Stimulated activated CD8-positive, alpha-beta memory T cell treated with anti-CD3 and anti-CD28 coated beads, Interleukin-7, amount 100 ng/mL, for 1 hour (primary cell): ENCODE measurements around the gene ATRX.
"Not testable (repeated sequence)": the region's sequence is repeated elsewhere in the genome, so short reads cannot be mapped to it uniquely, and the experiment has no call there.

Source experiments
- DNase-seq, 2 donors: peaks; one replicate each; pipeline ENCODE4 v3.0.0-alpha.2; 2020; ENCODE audit warnings: low read depth in 2 of 2

Gene ATRX

GRCh38 chrX:77785486-77786364 lies at the start of gene ATRX:
ATRX (minus strand) TSS chrX:77786216; CDS start chrX:77786001, 215 bp downstream.
- DNase-seq: peak; percentile 45 to 55

GRCh38 chrX:77831544-77831943 lies 45.5 kb upstream of the ATRX start:
- DNase-seq: not testable (repeated sequence)

- DNase-seq: not testable (repeated sequence)
Measured at GRCh38 chrX:77821989-77822388, 36.0 kb upstream of the ATRX start.

- no peak for DNase-seq
Measured at GRCh38 chrX:77820091-77820727, 34.2 kb upstream of the ATRX start.

DNA sequence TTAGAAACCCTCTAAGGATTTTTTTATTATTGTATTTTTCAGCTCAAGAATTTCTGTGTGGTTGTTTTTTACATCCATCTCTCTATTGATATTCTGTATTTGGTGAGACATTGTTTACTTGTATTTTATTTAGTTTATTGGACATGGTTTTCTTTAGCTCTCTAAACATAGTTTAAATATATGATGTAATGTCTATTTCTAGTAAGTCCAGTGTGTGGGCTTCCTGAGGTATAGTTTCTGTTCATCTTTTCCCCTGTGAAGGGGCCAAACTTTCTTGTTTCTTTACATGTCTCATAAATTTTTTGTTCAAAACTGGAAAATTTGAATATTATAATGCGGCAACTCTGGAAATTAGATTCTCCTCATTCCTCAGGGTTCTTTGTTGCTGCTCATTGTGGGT lies 28.2 kb upstream of the ATRX start:
- DNase-seq: no peak

- no peak for DNase-seq
Measured at GRCh38 chrX:77802201-77802600, 16.2 kb upstream of the ATRX start.

- no peak for DNase-seq
Measured at GRCh38 chrX:77795124-77795523, 9.1 kb upstream of the ATRX start.

- DNase-seq: no peak
Measured at GRCh38 chrX:77793946-77794345, 7.9 kb upstream of the ATRX start.

DNA sequence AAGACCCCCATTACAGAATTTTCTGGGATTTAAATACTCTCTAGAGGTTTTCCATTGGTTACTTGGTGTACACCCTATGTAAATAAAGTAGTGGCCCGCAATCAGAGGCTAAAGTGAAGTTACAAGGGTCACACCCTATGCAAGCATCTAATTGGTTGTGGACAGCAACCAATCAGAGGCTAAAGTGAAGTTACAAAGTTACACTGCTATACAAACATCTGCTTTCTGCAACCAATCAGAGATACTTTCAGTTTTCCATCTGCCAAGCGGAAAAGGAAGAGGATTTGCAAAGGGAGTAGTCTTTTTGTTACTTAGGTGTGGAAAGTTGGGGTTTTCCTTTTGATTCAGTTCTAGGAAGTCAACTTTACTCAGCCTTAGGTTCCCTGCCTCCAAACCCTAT lies 2.0 kb upstream of the ATRX start:
- DNase-seq: no peak

GRCh38 chrX:77786365-77786680 lies 307 bp upstream of the ATRX start:
- no peak for DNase-seq

- no peak for DNase-seq
Measured at GRCh38 chrX:77779695-77780094, 6.3 kb downstream of the ATRX start.

GRCh38 chrX:77776659-77777058 lies 9.4 kb downstream of the ATRX start:
- no peak for DNase-seq

DNA sequence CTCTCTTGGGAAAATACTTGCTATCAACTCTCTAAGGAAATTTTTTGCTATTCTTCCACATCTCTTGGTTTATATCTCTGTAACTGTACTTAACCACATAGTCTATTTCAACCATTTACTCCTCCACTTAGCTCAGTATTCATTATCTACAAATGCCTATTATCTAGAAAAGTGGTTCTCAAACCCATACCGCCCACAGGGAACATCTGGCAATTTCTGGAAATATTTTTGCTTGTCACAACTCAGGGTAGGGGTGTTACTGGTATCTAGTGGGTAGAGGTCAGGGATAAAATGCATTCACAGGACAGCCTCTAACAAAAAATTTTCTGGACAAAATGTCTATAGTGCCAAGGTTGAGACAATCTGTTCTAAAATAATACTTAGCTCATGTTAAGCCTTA lies 14.4 kb downstream of the ATRX start:
- DNase-seq: no peak

- DNase-seq: no peak
Measured at GRCh38 chrX:77768787-77769186, 17.2 kb downstream of the ATRX start.

DNA sequence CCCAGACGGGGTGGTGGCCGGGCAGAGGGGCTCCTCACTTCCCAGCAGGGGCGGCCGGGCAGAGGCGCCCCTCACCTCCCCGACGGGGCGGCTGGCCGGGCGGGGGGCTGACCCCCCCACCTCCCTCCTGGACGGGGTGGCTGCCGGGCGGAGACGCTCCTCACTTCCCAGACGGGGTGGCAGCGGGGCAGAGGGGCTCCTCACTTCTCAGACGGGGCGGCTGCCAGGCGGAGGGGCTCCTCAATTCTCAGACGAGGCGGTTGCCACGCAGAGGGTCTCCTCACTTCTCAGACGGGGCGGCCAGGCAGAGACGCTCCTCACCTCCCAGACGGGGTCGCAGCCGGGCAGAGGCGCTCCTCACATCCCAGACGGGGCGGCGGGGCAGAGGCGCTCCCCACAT lies 19.8 kb downstream of the ATRX start:
- DNase-seq: not testable (repeated sequence)

- DNase-seq: no peak
Measured at GRCh38 chrX:77755561-77755960, 30.5 kb downstream of the ATRX start.

DNA sequence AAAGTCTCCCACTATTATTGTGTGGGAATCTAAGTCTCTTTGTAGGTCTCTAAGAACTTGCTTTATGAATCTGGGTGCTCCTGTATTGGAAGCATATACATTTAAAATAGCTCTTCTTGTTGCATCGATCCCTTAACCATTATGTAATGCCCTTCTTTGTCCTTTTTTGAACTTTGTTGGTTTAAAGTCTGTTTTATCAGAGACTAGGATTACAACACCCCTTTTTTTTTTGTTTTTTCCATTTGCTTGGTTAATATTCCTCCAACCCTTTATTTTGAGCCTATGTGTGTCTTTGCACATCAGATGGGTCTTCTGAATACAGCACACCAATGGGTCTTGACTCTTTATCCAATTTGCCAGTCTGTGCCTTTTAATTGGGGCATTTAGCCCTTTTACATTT lies 32.1 kb downstream of the ATRX start:
- not testable (repeated sequence) for DNase-seq

- DNase-seq: no peak
Measured at GRCh38 chrX:77749695-77750094, 36.3 kb downstream of the ATRX start.

DNA sequence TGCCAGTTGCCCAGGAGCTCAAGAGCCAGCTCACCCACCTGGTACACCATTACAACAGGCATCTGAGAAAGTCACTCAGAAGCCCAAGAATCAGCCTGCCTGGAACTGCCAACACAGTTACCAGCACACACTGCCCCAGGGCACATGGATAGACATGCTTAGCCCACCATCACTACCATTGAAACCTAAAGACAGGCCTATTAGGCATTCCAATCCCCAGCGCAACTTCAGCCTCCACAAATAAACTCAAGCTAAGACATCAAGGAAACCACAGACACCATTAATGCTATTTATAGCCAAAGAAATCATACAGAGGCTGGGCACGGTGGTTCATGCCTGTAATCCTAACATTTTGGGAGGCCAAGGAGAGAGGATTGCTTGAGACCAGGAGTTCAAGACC lies 42.3 kb downstream of the ATRX start:
- no peak for DNase-seq

DNA sequence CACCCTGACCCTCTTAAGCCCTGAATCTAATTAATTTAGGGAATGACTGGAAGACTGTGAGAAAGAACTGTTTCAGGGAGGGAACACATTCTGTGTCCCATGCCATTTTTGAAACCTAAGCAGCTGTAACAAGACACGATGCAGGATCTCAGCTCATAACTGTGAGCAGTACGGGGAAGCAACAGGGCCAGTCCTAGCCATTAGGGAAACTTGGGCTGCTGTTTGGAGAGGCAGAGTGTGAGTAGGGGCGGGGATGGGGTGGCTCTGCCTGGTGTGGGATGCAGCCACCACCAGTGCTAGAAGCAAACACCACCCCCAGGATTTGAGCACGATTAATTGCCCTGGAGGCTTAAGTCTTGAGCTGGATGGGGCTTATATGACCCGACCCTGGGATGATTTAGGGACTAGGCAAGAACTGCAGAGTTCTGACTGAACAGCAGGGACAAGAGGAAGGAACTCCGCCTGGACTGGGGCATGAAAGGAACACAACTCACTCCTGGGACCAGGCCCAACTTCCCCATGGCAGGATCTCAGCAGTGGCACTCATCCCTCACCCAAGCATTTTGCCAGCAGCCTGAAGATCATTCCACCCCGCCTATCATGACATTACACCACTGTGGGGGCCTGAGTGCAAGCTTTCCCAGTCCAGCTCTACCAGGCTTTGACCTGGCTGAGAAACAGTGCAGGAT lies 43.1 kb downstream of the ATRX start:
- no peak for DNase-seq

DNA sequence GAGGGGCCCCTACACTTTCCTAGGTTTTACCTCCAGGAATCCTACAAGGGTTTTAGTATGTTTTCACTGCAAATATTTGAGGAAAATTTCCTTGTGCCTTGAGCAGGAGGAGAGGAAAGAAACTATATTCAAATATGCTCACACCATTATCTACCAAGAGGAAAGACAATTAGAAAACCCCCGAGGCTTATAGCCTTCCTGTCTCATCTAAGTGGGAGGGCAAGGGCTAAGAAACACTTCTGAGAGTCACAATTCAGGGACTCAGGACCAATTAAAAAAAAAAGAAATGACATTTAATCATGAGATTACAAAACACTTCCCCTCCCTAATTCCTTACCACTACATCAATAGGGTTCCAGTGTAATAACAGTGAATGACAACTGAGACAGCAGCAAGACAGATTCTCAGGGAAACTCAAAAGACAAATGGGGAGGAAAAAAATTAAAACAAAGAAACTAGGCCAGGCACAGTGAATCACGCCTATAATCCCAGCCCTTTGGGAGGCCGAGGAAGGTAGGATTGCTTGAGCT lies 45.6 kb downstream of the ATRX start:
- no peak for DNase-seq

DNA sequence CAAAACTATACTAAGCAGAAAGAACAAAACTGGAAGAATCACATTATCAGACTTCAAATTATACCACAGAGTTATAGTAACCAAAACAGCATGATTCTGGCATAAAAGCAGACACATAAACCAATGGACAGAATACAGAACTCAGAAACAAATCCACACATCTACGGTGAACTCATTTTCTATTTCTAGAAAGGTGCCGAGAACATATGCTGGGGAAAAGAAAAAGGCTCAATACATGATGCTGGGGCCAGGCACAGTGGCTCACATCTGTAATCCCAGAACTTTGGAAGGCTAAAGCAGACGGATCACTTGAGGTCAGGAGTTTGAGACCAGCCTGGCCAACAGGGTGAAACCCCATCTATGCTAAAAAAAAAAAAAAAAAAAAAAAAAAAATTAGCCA lies 52.7 kb downstream of the ATRX start:
- no peak for DNase-seq
